Measurements from ENCODE around the gene IGSF9B. TPM values are rescaled to one million over a fixed set of nuclear protein-coding genes. Genes with fewer than 3 reads are reported as not detected.
A peak's percentile ranks its signal among the peaks of the same experiment; 100 is the strongest.
"Not testable (repeated sequence)": the region's sequence is repeated elsewhere in the genome, so short reads cannot be mapped to it uniquely, and the experiment has no call there.

The IGSF9B gene
- total RNA-seq (10 to 100 TPM; 16.1 TPM), polyA plus RNA-seq (1 to 10 TPM in 1 of 3 donors, under 1 TPM in 2; 0.35 to 2.2 (median 0.81) TPM), total RNA-seq (27.6 to 45.7 (median 32.0) reads per million in 6 experiments)

GRCh38 chr11:133956650-133957633, at the start of gene IGSF9B:
Gene IGSF9B (minus strand): TSS chr11:133956968. CDS start chr11:133956754, 214 bp downstream.
- Mint-ChIP-seq H3K27ac (peak within 1 kb of the TSS; percentile 58 to 95 (median 93)), H3K4me3 (peak within 1 kb of the TSS; percentile 87 to 95 (median 92)), H3K9me3 (no peaks in the 10 kb centered on the region), H3K4me1 (peaks cover 22 to 44% (median 40%) of the 10 kb centered on the region in 4 donors), H3K36me3 (no peaks in the 10 kb centered on the region), H3K27me3 (peaks cover 0 to 29% (median 6%) of the 10 kb centered on the region in 5 donors)
- POLR2A ChIA-PET: interaction anchor here (0.6 to 2.8 kb wide), 13 partner anchors 10 to 312 kb away, joined by 3 to 14 read pairs (median 3); partner anchors contain the start of genes ACAD8, JAM3, NCAPD3 and VPS26B
- DNase-seq (peak; percentile 83 to 94 (median 91)), ATAC-seq (peak; percentile 94 to 95)

DNA sequence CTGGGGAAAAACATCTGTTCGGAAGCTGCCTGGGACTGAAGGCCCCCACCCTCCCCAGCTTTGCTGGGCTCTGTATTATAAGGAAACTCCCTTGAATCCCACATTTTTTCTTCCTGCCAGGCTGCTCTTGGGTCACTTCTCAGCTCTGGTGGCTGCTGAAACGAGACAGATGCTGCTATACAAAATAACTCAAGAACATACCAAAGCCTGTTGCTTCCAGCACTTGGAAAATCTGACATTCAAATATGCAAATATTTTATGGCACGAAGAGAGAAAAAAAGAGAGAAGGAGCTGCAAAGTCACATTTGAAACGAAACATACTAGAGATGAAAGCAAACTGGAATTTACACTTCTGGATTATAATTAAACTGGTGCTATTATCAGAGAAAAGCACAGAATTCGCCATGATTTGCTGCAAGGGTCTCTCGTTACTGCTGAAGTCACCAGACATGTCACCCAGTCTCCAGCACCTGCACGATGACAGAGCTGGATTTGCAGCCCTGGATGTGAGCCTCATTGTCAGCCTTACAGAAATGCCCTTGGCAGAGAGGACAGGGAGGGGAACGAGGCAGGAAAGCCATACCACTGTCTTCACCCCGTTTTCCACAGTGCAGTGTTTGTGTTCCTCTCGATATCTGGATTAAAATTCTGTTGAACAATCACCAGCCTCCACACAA, 47.9 kb upstream of the IGSF9B start:
- H3K4me1 Mint-ChIP-seq: peaks cover 0 to 4% (median under 1%) of the 10 kb centered on the region in 4 donors

DNA sequence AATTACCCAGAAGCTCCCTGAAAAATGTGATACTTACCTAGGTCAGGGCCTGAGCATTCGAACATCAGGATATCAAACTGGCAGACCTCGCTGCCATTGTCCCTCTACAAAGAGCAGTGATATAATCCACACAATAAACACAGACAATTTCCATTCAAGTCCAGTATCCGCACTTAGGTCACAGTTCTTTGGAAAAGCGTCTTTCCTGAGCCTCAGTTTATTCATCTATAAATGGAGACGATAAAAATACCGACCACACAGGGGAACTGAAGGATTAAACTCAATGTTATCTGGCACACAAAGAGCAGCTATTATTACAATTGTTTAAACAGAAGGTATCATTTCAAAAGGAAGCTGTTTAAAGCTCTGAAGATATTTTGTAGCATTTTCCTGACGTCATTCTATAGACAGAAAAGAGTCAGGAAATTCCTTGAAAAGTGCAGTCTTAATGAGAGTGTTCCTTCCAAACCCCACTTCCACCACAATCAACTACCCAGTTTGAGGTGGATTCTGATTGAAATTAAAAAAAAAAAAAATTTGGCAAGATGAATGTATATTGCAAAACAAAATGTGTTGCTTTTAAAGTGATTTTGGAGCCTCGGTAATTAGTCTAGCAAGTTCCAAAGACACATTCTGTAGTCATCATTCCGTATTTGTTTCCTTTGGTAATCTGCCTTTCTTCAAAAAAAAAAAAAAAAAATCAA, 47.2 kb upstream of the IGSF9B start:
- POLR2A ChIA-PET: no interaction called here
- Mint-ChIP-seq H3K4me3 (no peak overlapping the region), H3K4me1 (peaks cover 0 to 4% (median under 1%) of the 10 kb centered on the region in 4 donors), H3K27me3 (no peaks in the 10 kb centered on the region), H3K36me3 (no peaks in the 10 kb centered on the region), H3K27ac (peak overlapping the region in 1 of 10 donors; percentile 40), H3K9me3 (no peaks in the 10 kb centered on the region)
- ATAC-seq (no peak), DNase-seq (no peak)

More for the DNA sequence above, 47.9 kb upstream of the IGSF9B start:
- no peak overlapping the region for H3K4me3 Mint-ChIP-seq
- peaks cover 0 to 3% (median 0%) of the 10 kb centered on the region in 5 donors for H3K27me3 Mint-ChIP-seq
- DNase-seq (no peak), ATAC-seq (no peak)
- no peaks in the 10 kb centered on the region for H3K36me3 Mint-ChIP-seq
- H3K9me3 Mint-ChIP-seq: no peaks in the 10 kb centered on the region
- POLR2A ChIA-PET: no interaction called here
- H3K27ac Mint-ChIP-seq: no peak overlapping the region

- H3K27ac Mint-ChIP-seq, POLR2A ChIA-PET, H3K4me1 Mint-ChIP-seq, H3K27me3 Mint-ChIP-seq, H3K9me3 Mint-ChIP-seq, H3K4me3 Mint-ChIP-seq, H3K36me3 Mint-ChIP-seq, DNase-seq, ATAC-seq: not testable (repeated sequence)
Observed at GRCh38 chr11:134002819-134003218, 46.1 kb upstream of the IGSF9B start.

- DNase-seq, ATAC-seq, H3K27me3 Mint-ChIP-seq, POLR2A ChIA-PET, H3K9me3 Mint-ChIP-seq, H3K4me3 Mint-ChIP-seq, H3K4me1 Mint-ChIP-seq, H3K36me3 Mint-ChIP-seq: not testable (repeated sequence)
- peak overlapping the region in 2 of 10 donors; percentile 8 to 21 for H3K27ac Mint-ChIP-seq
Observed at GRCh38 chr11:134002338-134002737, 45.6 kb upstream of the IGSF9B start.

DNA sequence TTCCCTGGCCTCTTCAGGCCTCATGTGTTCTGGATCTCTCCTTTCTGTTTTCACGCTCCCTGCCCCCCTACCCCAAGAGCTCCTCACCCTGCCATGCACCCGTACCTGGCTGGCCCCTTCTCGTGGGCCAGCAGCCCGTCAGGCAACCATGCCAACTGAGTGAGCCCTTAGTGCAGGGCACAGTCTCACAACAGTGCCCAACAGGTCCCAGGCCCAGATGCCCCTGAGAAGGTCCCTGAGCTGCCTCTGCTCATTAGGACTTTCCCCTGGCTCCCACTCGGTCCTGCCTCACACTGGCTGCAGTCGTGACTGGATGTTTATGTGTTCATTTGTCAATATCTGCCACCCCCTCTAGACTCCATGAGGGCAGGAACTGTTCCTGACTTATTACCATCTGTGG, 44.8 kb upstream of the IGSF9B start:
- Mint-ChIP-seq H3K27me3 (peaks cover 0 to under 1% (median 0%) of the 10 kb centered on the region in 5 donors), H3K4me1 (peaks cover 0 to 4% (median under 1%) of the 10 kb centered on the region in 4 donors), H3K4me3 (no peak overlapping the region), H3K9me3 (no peaks in the 10 kb centered on the region), H3K27ac (peak overlapping the region in 2 of 10 donors; percentile 71 to 72), H3K36me3 (no peaks in the 10 kb centered on the region)
- no peak for ATAC-seq
- POLR2A ChIA-PET: no interaction called here
- no peak for DNase-seq

GRCh38 chr11:134001088-134001487, 44.3 kb upstream of the IGSF9B start:
- no peak for DNase-seq
- Mint-ChIP-seq H3K36me3 (no peaks in the 10 kb centered on the region), H3K4me1 (peaks cover 0 to 4% (median under 1%) of the 10 kb centered on the region in 4 donors), H3K9me3 (no peaks in the 10 kb centered on the region), H3K27ac (peak overlapping the region in 2 of 10 donors; percentile 66 to 72), H3K4me3 (no peak overlapping the region), H3K27me3 (peaks cover 0 to 2% (median 0%) of the 10 kb centered on the region in 5 donors)
- no peak for ATAC-seq
- POLR2A ChIA-PET: no interaction called here

DNA sequence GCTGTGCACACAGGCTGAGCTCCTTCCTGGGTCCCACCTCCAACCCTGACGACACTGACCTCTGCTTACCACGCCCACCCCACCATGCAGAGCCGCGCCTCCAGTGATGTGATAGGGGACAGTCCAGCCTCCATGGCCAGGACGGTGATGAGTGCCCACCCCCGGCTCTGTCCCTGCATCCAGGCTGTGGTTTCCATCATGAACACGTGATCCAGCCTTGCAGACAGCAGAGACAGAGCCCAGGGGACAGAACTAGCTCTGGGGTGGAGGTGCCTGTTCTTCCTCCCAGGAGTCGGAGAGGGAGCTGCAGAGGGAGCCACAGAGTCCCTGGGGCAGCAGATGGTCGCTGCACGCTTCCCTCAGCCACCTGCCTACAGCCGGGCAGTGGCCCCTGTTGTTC, 42.6 kb upstream of the IGSF9B start:
- peaks cover 2 to 10% (median 7%) of the 10 kb centered on the region in 4 donors for H3K4me1 Mint-ChIP-seq
- no peak overlapping the region for H3K27ac Mint-ChIP-seq
- peaks cover 0 to 4% (median 0%) of the 10 kb centered on the region in 5 donors for H3K27me3 Mint-ChIP-seq
- no peaks in the 10 kb centered on the region for H3K36me3 Mint-ChIP-seq
- POLR2A ChIA-PET: no interaction called here
- DNase-seq: no peak
- H3K9me3 Mint-ChIP-seq: no peaks in the 10 kb centered on the region
- no peak for ATAC-seq
- H3K4me3 Mint-ChIP-seq: no peak overlapping the region

- H3K36me3 Mint-ChIP-seq: no peaks in the 10 kb centered on the region
- DNase-seq (no peak), ATAC-seq (no peak)
- H3K4me3 Mint-ChIP-seq: no peak overlapping the region
- H3K4me1 Mint-ChIP-seq: peaks cover 2 to 10% (median 7%) of the 10 kb centered on the region in 4 donors
- H3K27me3 Mint-ChIP-seq: peaks cover 0 to 4% (median 0%) of the 10 kb centered on the region in 5 donors
- POLR2A ChIA-PET: no interaction called here
- H3K27ac Mint-ChIP-seq: peak overlapping the region in 1 of 10 donors; percentile 52
- H3K9me3 Mint-ChIP-seq: no peaks in the 10 kb centered on the region
Observed at GRCh38 chr11:133997554-133997953, 40.8 kb upstream of the IGSF9B start.

GRCh38 chr11:133996671-133997070, 39.9 kb upstream of the IGSF9B start:
- Mint-ChIP-seq H3K27ac (peak overlapping the region in 1 of 10 donors; percentile 52), H3K4me3 (no peak overlapping the region), H3K4me1 (peaks cover 3 to 8% (median 6%) of the 10 kb centered on the region in 4 donors), H3K27me3 (peaks cover 0 to 4% (median 0%) of the 10 kb centered on the region in 5 donors), H3K36me3 (no peaks in the 10 kb centered on the region), H3K9me3 (no peaks in the 10 kb centered on the region)
- POLR2A ChIA-PET: no interaction called here
- no peak for ATAC-seq
- no peak for DNase-seq

- no peak overlapping the region for H3K4me3 Mint-ChIP-seq
- H3K27me3 Mint-ChIP-seq: peaks cover 0 to 4% (median 0%) of the 10 kb centered on the region in 5 donors
- no peaks in the 10 kb centered on the region for H3K36me3 Mint-ChIP-seq
- no peaks in the 10 kb centered on the region for H3K9me3 Mint-ChIP-seq
- H3K4me1 Mint-ChIP-seq: peaks cover 9 to 24% (median 17%) of the 10 kb centered on the region in 4 donors
- no peak for DNase-seq
- POLR2A ChIA-PET: no interaction called here
- H3K27ac Mint-ChIP-seq: no peak overlapping the region
- no peak for ATAC-seq
Observed at GRCh38 chr11:133995066-133995465, 38.3 kb upstream of the IGSF9B start.

GRCh38 chr11:133993921-133994320, 37.2 kb upstream of the IGSF9B start:
- Mint-ChIP-seq H3K9me3 (no peaks in the 10 kb centered on the region), H3K27ac (peak overlapping the region in 1 of 10 donors; percentile 83), H3K36me3 (no peaks in the 10 kb centered on the region), H3K4me3 (no peak overlapping the region), H3K4me1 (peaks cover 9 to 32% (median 19%) of the 10 kb centered on the region in 4 donors), H3K27me3 (peaks cover 0 to 4% (median 0%) of the 10 kb centered on the region in 5 donors)
- ATAC-seq: no peak
- POLR2A ChIA-PET: no interaction called here
- no peak for DNase-seq

Data from naive thymus-derived CD8-positive, alpha-beta T cell (primary cell).